Testis (tissue), 3 donors: ENCODE measurements around the gene TCF7L2. TPM values are rescaled to one million over a fixed set of nuclear protein-coding genes. Genes with fewer than 3 reads are reported as not detected.

Experiments
- DNase-seq: peaks from one replicate; pipeline ENCODE4 v3.0.0-alpha.2; 2019
- H3K27ac ChIP-seq, 2 donors: fragments of 200-600 bp; sonication (generic); one replicate each; pipeline ENCODE4 v1.5.1; 2019
- H3K27me3 ChIP-seq: fragments of 200-600 bp; sonication (generic); one replicate; pipeline ENCODE4 v1.5.1; 2019
- H3K36me3 ChIP-seq: fragments of 200-600 bp; sonication (generic); one replicate; pipeline ENCODE4 v1.5.1; 2017; ENCODE audit warnings: low read depth; ENCODE audit errors: missing control alignments
- H3K4me1 ChIP-seq: fragments of 200-600 bp; sonication (generic); one replicate; pipeline ENCODE4 v1.5.1; 2019
- H3K4me3 ChIP-seq, 2 donors: fragments of 200-600 bp; sonication (generic); one replicate each; pipeline ENCODE4 v1.5.1; 2017 to 2019
- H3K9me3 ChIP-seq: fragments of 200-600 bp; sonication (generic); one replicate; pipeline ENCODE4 v1.5.1; 2017
- POLR2A ChIP-seq: fragments of 450-650 bp; IDR thresholded peaks from one replicate; pipeline ENCODE4 v1.6.1; 2017; ENCODE audit warnings: antibody characterized with exemption, mild to moderate bottlenecking, moderate library complexity
- WGBS, 2 donors: methylation state at CpG; one replicate each; pipeline ENCODE4 v1.1.5; 2018; 5-methylcytosine and 5-hydroxymethylcytosine counted together
- intact Hi-C: fragments of 100-400 bp; cut with DNase I; formaldehyde crosslinking; loops from one replicate; pipeline ENCODE4 v1.15.1; 2023; ENCODE audit warnings: low total_unique reads
- polyA plus RNA-seq: library from polyadenylated mRNA; stranded (reverse); fragments of 350-450 nt; fragmentation: Illumina TruSeq; extraction: RNeasy Lipid Tissue Mini Kit (QIAGEN cat#74804); gene quantifications from one replicate; pipeline ENCODE4 v1.2.3, GENCODE V29; 2014; ENCODE audit warnings: low read depth, low replicate concordance; ENCODE audit not compliant: insufficient read depth
- total RNA-seq, 2 donors: library from RNA; depleted of rRNA; stranded (reverse); fragments of >200 nt; gene quantifications; one replicate each; pipeline ENCODE4 v1.2.3, GENCODE V29; 2016
- TF ChIP-seq, protein P1 (sequence below), 3 experiments: fragments of 450-650 bp in 2 of 3; fragments of 200-600 bp in 1 of 3; sonication (generic) in 1 of 3; IDR thresholded peaks; one replicate each; pipeline ENCODE4 v1.5.1; 2016 to 2019; ENCODE audit warnings: antibody characterized with exemption in 3 of 3, mild to moderate bottlenecking in 2 of 3, moderate library complexity in 1 of 3

The TCF7L2 gene
- total and polyA plus RNA-seq, 3 donors from 2014 or later, result 18.5 to 25.4 (median 23.3) TPM

DNA sequence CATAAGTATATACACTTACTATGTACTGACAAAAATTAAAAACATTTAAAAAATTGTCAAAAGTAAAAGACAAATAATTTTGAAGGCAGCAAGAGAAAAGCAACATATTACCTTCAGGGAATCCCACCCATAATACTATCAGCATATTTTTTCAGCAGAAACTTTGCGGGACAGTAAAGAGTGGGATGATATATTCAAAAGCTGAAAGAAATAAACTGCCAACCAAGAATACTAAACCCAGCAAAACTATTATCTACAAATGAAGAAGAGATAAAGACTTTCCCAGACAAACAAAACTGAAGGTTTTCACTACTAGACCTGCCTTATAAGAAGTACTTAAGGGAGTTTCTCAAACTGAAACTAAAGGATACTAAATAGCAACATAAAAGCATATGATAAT, 257.9 kb downstream of the TCF7L2 start:
- Histone ChIP-seq H3K4me3 (no peak overlapping the region), H3K27ac (no peak overlapping the region), H3K36me3 (no peaks in the 10 kb centered on the region), H3K4me1 (no peaks in the 10 kb centered on the region), H3K27me3 (no peaks in the 10 kb centered on the region), H3K9me3 (no peaks in the 10 kb centered on the region)
- 91 to 95% methylated on average over 1 of the region's 1 CpG for whole genome bisulfite sequencing, 2 donors
- no peak for TF ChIP-seq POLR2A
- TF ChIP-seq, protein P1, sequence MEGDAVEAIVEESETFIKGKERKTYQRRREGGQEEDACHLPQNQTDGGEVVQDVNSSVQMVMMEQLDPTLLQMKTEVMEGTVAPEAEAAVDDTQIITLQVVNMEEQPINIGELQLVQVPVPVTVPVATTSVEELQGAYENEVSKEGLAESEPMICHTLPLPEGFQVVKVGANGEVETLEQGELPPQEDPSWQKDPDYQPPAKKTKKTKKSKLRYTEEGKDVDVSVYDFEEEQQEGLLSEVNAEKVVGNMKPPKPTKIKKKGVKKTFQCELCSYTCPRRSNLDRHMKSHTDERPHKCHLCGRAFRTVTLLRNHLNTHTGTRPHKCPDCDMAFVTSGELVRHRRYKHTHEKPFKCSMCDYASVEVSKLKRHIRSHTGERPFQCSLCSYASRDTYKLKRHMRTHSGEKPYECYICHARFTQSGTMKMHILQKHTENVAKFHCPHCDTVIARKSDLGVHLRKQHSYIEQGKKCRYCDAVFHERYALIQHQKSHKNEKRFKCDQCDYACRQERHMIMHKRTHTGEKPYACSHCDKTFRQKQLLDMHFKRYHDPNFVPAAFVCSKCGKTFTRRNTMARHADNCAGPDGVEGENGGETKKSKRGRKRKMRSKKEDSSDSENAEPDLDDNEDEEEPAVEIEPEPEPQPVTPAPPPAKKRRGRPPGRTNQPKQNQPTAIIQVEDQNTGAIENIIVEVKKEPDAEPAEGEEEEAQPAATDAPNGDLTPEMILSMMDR (IDR thresholded peaks at IDR 0.05), result no peak
- intact Hi-C loops, result no loop called here
- no peak for DNase-seq

DNA sequence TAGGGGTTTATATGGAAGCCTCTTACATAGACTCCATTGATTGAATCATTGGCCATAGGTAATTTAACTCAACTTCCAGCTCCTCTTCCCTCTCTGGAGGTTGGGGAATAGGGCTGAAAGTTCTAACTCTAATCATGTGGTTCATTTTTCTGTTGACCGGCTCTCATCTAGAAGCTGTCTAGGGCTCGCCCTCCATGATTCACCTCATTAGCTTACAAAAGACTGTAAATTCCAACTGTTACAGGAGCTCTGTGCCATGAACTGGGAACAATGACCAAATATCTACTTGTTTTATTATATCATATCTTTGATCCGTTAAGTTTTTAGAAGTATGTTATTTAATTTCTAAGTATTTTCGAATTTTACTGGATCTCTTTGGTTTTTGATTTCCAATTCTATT, 263.0 kb downstream of the TCF7L2 start:
- no peaks in the 10 kb centered on the region for H3K4me1 ChIP-seq
- H3K9me3 ChIP-seq, result no peaks in the 10 kb centered on the region
- intact Hi-C loops, result no loop called here
- DNase-seq, result no peak
- no peaks in the 10 kb centered on the region for H3K27me3 ChIP-seq
- 87 to 92% methylated on average over 4 of the region's 4 CpGs for WGBS, 2 donors
- no peak overlapping the region for H3K27ac ChIP-seq
- no peak overlapping the region for H3K4me3 ChIP-seq
- no peaks in the 10 kb centered on the region for H3K36me3 ChIP-seq
- TF ChIP-seq, protein P1 (IDR thresholded peaks at IDR 0.05), result no peak
- TF ChIP-seq POLR2A, result no peak

DNA sequence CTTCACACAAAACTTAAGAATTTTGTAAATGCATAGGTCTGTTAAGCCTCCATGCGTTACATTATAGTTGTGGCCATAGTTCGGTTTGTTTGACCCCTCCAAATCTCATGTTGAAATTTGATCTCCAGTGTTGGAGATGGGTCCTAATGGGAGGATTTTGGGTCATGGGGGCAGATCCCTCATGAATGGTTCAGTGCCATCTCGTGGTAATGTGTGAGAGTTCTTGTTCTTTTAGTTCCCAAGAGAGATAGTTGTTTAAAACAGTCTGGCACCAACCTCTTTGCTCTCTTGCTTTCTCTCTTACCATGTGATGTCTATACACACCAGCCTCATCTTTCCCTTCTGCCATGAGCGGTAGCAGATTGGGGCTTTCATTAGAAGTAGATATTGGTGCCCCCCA, 264.3 kb downstream of the TCF7L2 start:
- no peaks in the 10 kb centered on the region for H3K9me3 ChIP-seq
- H3K36me3 ChIP-seq, result no peaks in the 10 kb centered on the region
- no peaks in the 10 kb centered on the region for H3K27me3 ChIP-seq
- no peaks in the 10 kb centered on the region for H3K4me1 ChIP-seq
- TF ChIP-seq POLR2A, result no peak
- TF ChIP-seq, protein P1 (IDR thresholded peaks at IDR 0.05), result no peak
- H3K4me3 ChIP-seq, result no peak overlapping the region
- intact Hi-C loops, result no loop called here
- no peak overlapping the region for H3K27ac ChIP-seq
- DNase-seq, result no peak
- 81 to 85% methylated on average over 4 of the region's 4 CpGs for WGBS, 2 donors

DNA sequence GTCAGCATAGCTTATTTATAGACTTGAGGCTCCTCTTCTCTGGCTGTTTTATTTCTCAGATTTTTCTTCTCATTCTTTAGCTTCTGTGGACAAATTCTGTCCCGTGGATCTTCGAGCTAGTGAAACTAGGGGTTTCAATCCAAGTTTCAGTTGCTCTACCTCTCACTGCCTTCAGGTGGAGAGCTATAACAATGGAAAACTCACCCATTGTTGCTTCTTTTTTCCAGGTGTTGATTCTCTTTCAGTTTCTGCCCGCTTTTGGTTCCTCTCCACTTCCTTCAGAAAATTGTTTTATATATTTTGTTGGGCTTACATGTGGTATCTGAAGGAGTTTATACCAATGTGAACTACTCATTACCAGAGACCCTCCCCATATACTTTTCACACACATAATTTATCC, 266.1 kb downstream of the TCF7L2 start:
- Histone ChIP-seq H3K4me1 (no peaks in the 10 kb centered on the region), H3K27ac (no peak overlapping the region), H3K36me3 (no peaks in the 10 kb centered on the region), H3K27me3 (no peaks in the 10 kb centered on the region), H3K4me3 (no peak overlapping the region), H3K9me3 (no peaks in the 10 kb centered on the region)
- DNase-seq, result no peak
- intact Hi-C loops, result no loop called here
- 69 to 73% methylated on average over 3 of the region's 3 CpGs for WGBS, 2 donors
- TF ChIP-seq, protein P1 (IDR thresholded peaks at IDR 0.05), result no peak
- no peak for TF ChIP-seq POLR2A
